Osteoblast (primary cell): ENCODE results near the gene SAMD11. TPM values are rescaled to one million over a fixed set of nuclear protein-coding genes. Genes with fewer than 3 reads are reported as not detected.

ENCODE experiments used
- DNase-seq: peaks from one replicate; pipeline ENCODE4 v3.0.0; 2011; ENCODE audit warnings: low spot score, mixed read lengths; ENCODE audit not compliant: insufficient read length; ENCODE audit errors: missing footprints
- H2AFZ ChIP-seq: 2 replicates; pipeline ENCODE4 v1.6.0; 2011; ENCODE audit warnings: mild to moderate bottlenecking, low read length
- H3K27ac ChIP-seq: 2 replicates; pipeline ENCODE4 v1.5.1; 2011; ENCODE audit warnings: mild to moderate bottlenecking, low read depth, low read length, moderate library complexity
- H3K27me3 ChIP-seq: 2 replicates; pipeline ENCODE4 v1.6.0; 2012; ENCODE audit warnings: mild to moderate bottlenecking, control low read depth, inconsistent platforms, low read length, moderate library complexity; ENCODE audit not compliant: insufficient read depth
- H3K36me3 ChIP-seq: 2 replicates; pipeline ENCODE4 v1.5.1; 2011; ENCODE audit warnings: mild to moderate bottlenecking, low read length, control low read depth, moderate library complexity; ENCODE audit not compliant: insufficient read depth
- H3K4me1 ChIP-seq: 2 replicates; pipeline ENCODE4 v1.5.1; 2011; ENCODE audit warnings: mild to moderate bottlenecking, low read length, control low read depth, moderate library complexity; ENCODE audit not compliant: insufficient read depth
- H3K4me2 ChIP-seq: 2 replicates; pipeline ENCODE4 v1.6.0; 2011; ENCODE audit warnings: mild to moderate bottlenecking, low read length; ENCODE audit not compliant: insufficient read depth
- H3K4me3 ChIP-seq: fragments of 200-600 bp; sonication (generic); 3 replicates; pipeline ENCODE4 v1.5.1; 2012; ENCODE audit warnings: mild to moderate bottlenecking, low read length, inconsistent platforms; ENCODE audit not compliant: insufficient read depth
- H3K79me2 ChIP-seq: 2 replicates; pipeline ENCODE4 v1.6.0; 2012; ENCODE audit warnings: mild to moderate bottlenecking, low read length, control low read depth, inconsistent platforms; ENCODE audit not compliant: insufficient read depth
- H3K9me3 ChIP-seq: 2 replicates; pipeline ENCODE4 v1.5.1; 2011; ENCODE audit warnings: low read depth, low read length, control low read depth
- H4K20me1 ChIP-seq: 2 replicates; pipeline ENCODE4 v1.6.0; 2012; ENCODE audit warnings: mild to moderate bottlenecking, low read length, control low read depth; ENCODE audit not compliant: insufficient read depth
- total RNA-seq: library from RNA; depleted of rRNA; stranded (reverse); fragments of >200 nt; gene quantifications from 2 replicates; pipeline ENCODE4 v1.2.3, GENCODE V29; 2012
- TF ChIP-seq, protein P1 (sequence below): IDR thresholded peaks from 2 replicates; pipeline ENCODE4 v1.5.1; 2011; ENCODE audit warnings: mild to moderate bottlenecking, low read depth, low read length, moderate library complexity; ENCODE audit errors: extremely low read depth

SAMD11 gene
- total RNA-seq, 1 donor = 8.3 TPM

DNA sequence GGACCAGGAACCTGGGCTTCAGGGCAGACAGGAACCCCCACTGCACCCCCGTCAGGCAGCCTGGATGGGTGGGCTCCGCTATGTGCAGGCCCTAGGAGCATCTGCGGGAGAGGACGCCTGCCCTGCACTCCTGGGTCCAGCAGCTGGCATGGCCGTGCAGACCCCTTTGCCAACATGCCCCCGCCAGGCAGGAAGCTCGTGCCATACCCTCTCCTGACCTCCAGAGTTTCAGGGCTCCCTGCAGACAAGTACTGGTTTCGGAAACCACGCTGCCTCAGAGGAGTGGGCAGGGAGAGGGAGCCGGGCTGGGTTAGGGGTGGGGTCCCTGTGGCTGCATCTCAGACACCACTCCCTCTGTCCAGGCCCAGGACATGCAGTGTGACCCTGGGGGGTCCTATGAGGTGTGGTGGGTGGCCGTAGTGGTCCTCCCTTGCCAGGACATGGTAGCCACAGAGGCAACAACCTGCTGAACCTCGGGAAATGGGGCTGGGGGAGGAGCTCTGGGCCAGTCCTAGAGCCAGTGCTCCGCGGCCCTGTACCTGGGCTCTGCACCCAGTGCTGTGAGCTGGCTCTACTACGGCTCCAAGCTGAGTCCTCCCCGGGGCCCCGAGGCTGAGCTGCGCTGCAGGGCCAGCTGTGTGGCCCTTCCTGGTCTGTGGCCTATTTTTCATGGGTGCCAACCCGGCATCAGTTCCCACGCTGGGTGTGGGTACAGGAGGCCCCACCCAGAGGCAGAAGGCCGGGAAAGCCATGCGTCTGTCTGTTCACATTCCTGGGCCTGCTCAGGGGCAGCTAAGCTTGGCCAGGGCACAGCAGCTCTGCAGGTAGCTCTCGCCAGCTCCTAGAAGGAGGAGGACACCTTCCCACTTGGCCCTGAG, 44.0 kb downstream of the SAMD11 start:
- TF ChIP-seq, protein P1, sequence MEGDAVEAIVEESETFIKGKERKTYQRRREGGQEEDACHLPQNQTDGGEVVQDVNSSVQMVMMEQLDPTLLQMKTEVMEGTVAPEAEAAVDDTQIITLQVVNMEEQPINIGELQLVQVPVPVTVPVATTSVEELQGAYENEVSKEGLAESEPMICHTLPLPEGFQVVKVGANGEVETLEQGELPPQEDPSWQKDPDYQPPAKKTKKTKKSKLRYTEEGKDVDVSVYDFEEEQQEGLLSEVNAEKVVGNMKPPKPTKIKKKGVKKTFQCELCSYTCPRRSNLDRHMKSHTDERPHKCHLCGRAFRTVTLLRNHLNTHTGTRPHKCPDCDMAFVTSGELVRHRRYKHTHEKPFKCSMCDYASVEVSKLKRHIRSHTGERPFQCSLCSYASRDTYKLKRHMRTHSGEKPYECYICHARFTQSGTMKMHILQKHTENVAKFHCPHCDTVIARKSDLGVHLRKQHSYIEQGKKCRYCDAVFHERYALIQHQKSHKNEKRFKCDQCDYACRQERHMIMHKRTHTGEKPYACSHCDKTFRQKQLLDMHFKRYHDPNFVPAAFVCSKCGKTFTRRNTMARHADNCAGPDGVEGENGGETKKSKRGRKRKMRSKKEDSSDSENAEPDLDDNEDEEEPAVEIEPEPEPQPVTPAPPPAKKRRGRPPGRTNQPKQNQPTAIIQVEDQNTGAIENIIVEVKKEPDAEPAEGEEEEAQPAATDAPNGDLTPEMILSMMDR = no peak
- H3K4me2 ChIP-seq = peak overlapping the region; percentile 88
- no peak overlapping the region for H2AFZ ChIP-seq

GRCh38 chr1:969260-969855, 45.6 kb downstream of the SAMD11 start:
- Histone ChIP-seq H3K4me1 (peaks cover 10% of the 10 kb centered on the region), H3K4me3 (no peak overlapping the region), H3K27ac (no peak overlapping the region), H2AFZ (no peak overlapping the region), H3K4me2 (no peak overlapping the region), H3K36me3 (peaks cover 4% of the 10 kb centered on the region), H4K20me1 (no peaks in the 10 kb centered on the region), H3K9me3 (no peaks in the 10 kb centered on the region), H3K79me2 (no peaks in the 10 kb centered on the region), H3K27me3 (no peaks in the 10 kb centered on the region)
- DNase-seq = peak; percentile 68
- TF ChIP-seq, protein P1 = no peak

More for the DNA sequence above, 44.0 kb downstream of the SAMD11 start:
- Histone ChIP-seq H3K4me1 (peaks cover 10% of the 10 kb centered on the region), H3K27ac (no peak overlapping the region), H3K9me3 (no peaks in the 10 kb centered on the region), H4K20me1 (no peaks in the 10 kb centered on the region), H3K4me3 (peak overlapping the region; percentile 90), H3K79me2 (no peaks in the 10 kb centered on the region), H3K36me3 (peaks cover 10% of the 10 kb centered on the region), H3K27me3 (no peaks in the 10 kb centered on the region)
- DNase-seq = no peak

GRCh38 chr1:970242-970972, 46.7 kb downstream of the SAMD11 start:
- Histone ChIP-seq H4K20me1 (no peaks in the 10 kb centered on the region), H3K4me2 (no peak overlapping the region), H3K27me3 (no peaks in the 10 kb centered on the region), H3K79me2 (no peaks in the 10 kb centered on the region), H3K4me1 (peaks cover 10% of the 10 kb centered on the region), H3K4me3 (no peak overlapping the region), H3K27ac (no peak overlapping the region), H3K36me3 (no peaks in the 10 kb centered on the region), H3K9me3 (no peaks in the 10 kb centered on the region), H2AFZ (no peak overlapping the region)
- TF ChIP-seq, protein P1 = no peak
- peak; percentile 79 for DNase-seq
